ENCODE results near the gene ATXN1. TPM values are rescaled to one million over a fixed set of nuclear protein-coding genes. Genes with fewer than 3 reads are reported as not detected.
A peak's percentile ranks its signal among the peaks of the same experiment; 100 is the strongest.

The ATXN1 gene
- total RNA-seq, 1 experiment from 2014 or later = 25.6 TPM

- Histone ChIP-seq H3K9me3 (ENCODE audit: low read depth, low read length, poor library complexity, severe bottlenecking) (no peaks in the 10 kb centered on the region), H3K36me3 (ENCODE audit: insufficient read depth, low read length, poor library complexity, severe bottlenecking) (no peaks in the 10 kb centered on the region), H3K27ac (ENCODE audit: low read depth, low read length, poor library complexity, severe bottlenecking) (no peak overlapping the region), H3K4me1 (ENCODE audit: insufficient read depth, low read length, poor library complexity, severe bottlenecking) (peaks cover 32% of the 10 kb centered on the region), H3K4me3 (ENCODE audit: low read depth, low read length, poor library complexity, severe bottlenecking) (no peak overlapping the region), H3K27me3 (replicated peaks; ENCODE audit: insufficient read depth, low read depth, low read length, poor library complexity) (no peaks in the 10 kb centered on the region)
- no peak for DNase-seq (ENCODE audit: low spot score)
- TF ChIP-seq CTCF (conservative IDR thresholded peaks at IDR 0.05; ENCODE audit: low read depth, low read length) (no peak), EZH2 (IDR thresholded peaks at IDR 0.05; ENCODE audit: borderline replicate concordance, low read depth, low read length, poor library complexity, severe bottlenecking) (no peak)
- ChIA-PET CTCF (no interaction called here), POLR2A (ENCODE audit: low non-redundant PET) (no interaction called here)
- BruUV-seq (replicated peaks) = no TSS peak
- intact Hi-C loops (cut with micrococcal nuclease; ENCODE audit: unreplicated experiment) = no loop called here
Observed at GRCh38 chr6:16777794-16778193, 16.5 kb upstream of the ATXN1 start.

GRCh38 chr6:16776394-16777017 lies 15.2 kb upstream of the ATXN1 start:
- Histone ChIP-seq H3K4me3 (ENCODE audit: low read depth, low read length, poor library complexity, severe bottlenecking) (no peak overlapping the region), H3K9me3 (ENCODE audit: low read depth, low read length, poor library complexity, severe bottlenecking) (no peaks in the 10 kb centered on the region), H3K27ac (ENCODE audit: low read depth, low read length, poor library complexity, severe bottlenecking) (no peak overlapping the region), H3K36me3 (ENCODE audit: insufficient read depth, low read length, poor library complexity, severe bottlenecking) (no peaks in the 10 kb centered on the region), H3K4me1 (ENCODE audit: insufficient read depth, low read length, poor library complexity, severe bottlenecking) (peaks cover 35% of the 10 kb centered on the region), H3K27me3 (replicated peaks; ENCODE audit: insufficient read depth, low read depth, low read length, poor library complexity) (no peaks in the 10 kb centered on the region)
- no TSS peak for BruUV-seq (replicated peaks)
- ChIA-PET POLR2A (ENCODE audit: low non-redundant PET) (no interaction called here), CTCF (interaction anchor here (1.0 kb wide), 1 partner anchor 15 kb away, joined by 13 read pairs; the partner anchor contains the start of gene ATXN1)
- DNase-seq (ENCODE audit: low spot score) = peak; percentile 25
- intact Hi-C loops (cut with micrococcal nuclease; ENCODE audit: unreplicated experiment) = no loop called here
- TF ChIP-seq EZH2 (IDR thresholded peaks at IDR 0.05; ENCODE audit: borderline replicate concordance, low read depth, low read length, poor library complexity, severe bottlenecking) (no peak), CTCF (conservative IDR thresholded peaks at IDR 0.05; ENCODE audit: low read depth, low read length) (0 out of 2 replicates have a peak, but pooled peaks have one; percentile 14)

DNA sequence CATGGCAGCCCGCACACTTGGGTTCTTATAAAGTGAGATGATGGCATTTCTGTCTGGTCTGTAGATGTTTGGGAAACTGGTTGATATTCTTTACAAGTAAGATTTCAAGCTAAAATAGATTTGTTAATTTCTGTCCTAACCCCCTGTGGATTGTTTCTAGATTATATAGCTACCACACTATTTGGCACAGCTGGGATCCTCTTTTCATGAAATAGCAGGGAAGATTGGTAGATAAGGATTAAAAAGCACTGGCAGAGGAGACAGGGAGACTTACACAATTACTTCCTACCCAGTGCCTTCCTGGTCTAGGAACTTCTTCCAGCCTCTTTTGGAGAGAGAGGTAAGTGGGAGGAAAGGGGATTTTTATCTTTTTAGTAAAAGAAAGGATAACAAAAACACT lies 13.2 kb upstream of the ATXN1 start:
- intact Hi-C loops (cut with micrococcal nuclease; ENCODE audit: unreplicated experiment) = no loop called here
- Histone ChIP-seq H3K27me3 (replicated peaks; ENCODE audit: insufficient read depth, low read depth, low read length, poor library complexity) (no peaks in the 10 kb centered on the region), H3K4me3 (ENCODE audit: low read depth, low read length, poor library complexity, severe bottlenecking) (no peak overlapping the region), H3K36me3 (ENCODE audit: insufficient read depth, low read length, poor library complexity, severe bottlenecking) (no peaks in the 10 kb centered on the region), H3K9me3 (ENCODE audit: low read depth, low read length, poor library complexity, severe bottlenecking) (no peaks in the 10 kb centered on the region), H3K27ac (ENCODE audit: low read depth, low read length, poor library complexity, severe bottlenecking) (peak overlapping the region; percentile 28), H3K4me1 (ENCODE audit: insufficient read depth, low read length, poor library complexity, severe bottlenecking) (peaks cover 53% of the 10 kb centered on the region)
- DNase-seq (ENCODE audit: low spot score) = peak; percentile 93
- no TSS peak for BruUV-seq (replicated peaks)
- ChIA-PET POLR2A (ENCODE audit: low non-redundant PET) (no interaction called here), CTCF (interaction anchor here (0.9 kb wide), 2 partner anchors 10 to 11 kb away, joined by 3 read pairs; no protein-coding TSS in a partner anchor)
- TF ChIP-seq EZH2 (IDR thresholded peaks at IDR 0.05; ENCODE audit: borderline replicate concordance, low read depth, low read length, poor library complexity, severe bottlenecking) (no peak), CTCF (conservative IDR thresholded peaks at IDR 0.05; ENCODE audit: low read depth, low read length) (no peak)
